Thoracic aorta (tissue), 2 donors: Measurements from ENCODE around the gene RAB3D. TPM values are rescaled to one million over a fixed set of nuclear protein-coding genes. Genes with fewer than 3 reads are reported as not detected.
A peak's percentile ranks its signal among the peaks of the same experiment; 100 is the strongest.
"Not testable (repeated sequence)": the region's sequence is repeated elsewhere in the genome, so short reads cannot be mapped to it uniquely, and the experiment has no call there.

Experiments used
- ATAC-seq: fragments of 150-250 bp; one replicate; pipeline ENCODE4 v1.8.0; 2017; ENCODE audit warnings: low read depth; ENCODE audit not compliant: insufficient number of reproducible peaks, low FRiP score
- DNase-seq: peaks from one replicate; pipeline ENCODE4 v3.0.0-alpha.2; 2020; ENCODE audit warnings: low spot score
- H3K27ac ChIP-seq, 2 donors: fragments of 200-600 bp; sonication (generic); 1 replicate in 1 of 2; 2 replicates in 1 of 2; pipeline ENCODE4 v1.5.1; 2016; ENCODE audit warnings: mild to moderate bottlenecking in 2 of 2, moderate library complexity in 2 of 2
- H3K27me3 ChIP-seq: fragments of 200-600 bp; sonication (generic); replicated peaks from 2 replicates; pipeline ENCODE4 v1.6.0; 2016; ENCODE audit warnings: mild to moderate bottlenecking; ENCODE audit not compliant: insufficient read depth
- H3K36me3 ChIP-seq: fragments of 200-600 bp; sonication (generic); one replicate; pipeline ENCODE4 v1.5.1; 2016
- H3K4me1 ChIP-seq, 2 donors: fragments of 200-600 bp; sonication (generic); 1 replicate in 1 of 2; 2 replicates in 1 of 2; pipeline versions ENCODE4 v1.5.1 to v1.6.0; 2016; ENCODE audit warnings: low read depth in 2 of 2, mild to moderate bottlenecking in 1 of 2; ENCODE audit not compliant: control insufficient read depth in 1 of 2
- H3K4me3 ChIP-seq: fragments of 200-600 bp; sonication (generic); 2 replicates; pipeline ENCODE4 v1.5.1; 2016; ENCODE audit warnings: mild to moderate bottlenecking
- H3K9me3 ChIP-seq: fragments of 200-600 bp; sonication (generic); 2 replicates; pipeline ENCODE4 v1.5.1; 2016
- total RNA-seq, 2 donors: library from RNA; depleted of rRNA; stranded (reverse); fragments of >200 nt; gene quantifications; one replicate each; pipeline versions ENCODE4 v1.1.0 to v1.2.3, GENCODE V29; 2016
- TF ChIP-seq, protein P1 (sequence below): fragments of 200-600 bp; sonication (generic); IDR thresholded peaks from one replicate; pipeline ENCODE4 v1.5.1; 2019; ENCODE audit warnings: antibody characterized with exemption

RAB3D gene
- total RNA-seq, 2 donors from 2014 or later, result 14.2 to 20.4 TPM

DNA sequence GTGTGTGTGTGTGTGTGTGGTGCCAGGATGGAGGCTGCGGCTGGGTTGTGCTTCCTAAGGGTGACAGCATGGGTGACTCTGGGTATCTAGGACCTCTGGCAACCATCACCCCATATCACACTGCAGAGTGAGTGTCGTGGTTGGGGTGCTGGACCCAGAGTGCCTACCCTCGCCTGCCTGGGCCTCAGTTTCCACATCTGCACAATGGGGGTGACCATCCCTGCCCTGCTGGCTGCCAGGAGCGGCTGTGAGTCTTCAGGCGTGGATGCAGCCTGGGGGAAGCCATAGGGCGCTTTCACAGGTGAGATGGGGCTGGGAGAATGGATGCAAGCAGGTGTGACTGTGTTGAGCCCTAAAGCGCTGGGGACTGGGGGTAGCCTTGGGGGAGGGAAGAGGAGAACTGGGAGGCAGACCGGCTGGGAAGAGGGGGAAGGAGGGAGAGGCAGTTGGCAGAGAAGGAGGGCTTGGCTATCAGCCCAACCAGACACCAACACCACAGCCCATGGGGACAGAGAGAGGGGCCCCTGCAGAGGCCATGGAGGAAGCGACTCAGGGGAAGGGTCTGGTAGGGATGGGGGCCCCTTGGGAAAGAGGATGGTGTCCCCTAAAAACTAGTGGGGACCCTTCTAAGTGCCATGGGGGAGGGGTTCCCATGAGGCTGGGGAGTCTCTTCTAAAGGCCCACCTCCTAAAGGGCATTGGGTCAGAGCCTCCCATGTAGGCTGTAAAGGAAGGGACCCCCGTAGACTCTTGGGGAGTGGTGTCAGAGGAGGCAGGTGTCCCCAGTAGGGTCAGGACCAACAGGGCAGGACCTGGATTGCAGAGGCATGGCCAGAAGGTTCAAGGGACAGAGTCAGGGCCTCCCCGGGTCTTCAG lies 17.5 kb upstream of the RAB3D start:
- Histone ChIP-seq H3K4me1 (peaks cover 0 to 11% of the 10 kb centered on the region in 2 donors), H3K27ac (no peak overlapping the region), H3K36me3 (peaks cover 17% of the 10 kb centered on the region), H3K4me3 (no peak overlapping the region), H3K9me3 (no peaks in the 10 kb centered on the region), H3K27me3 (no peaks in the 10 kb centered on the region)
- TF ChIP-seq, protein P1, sequence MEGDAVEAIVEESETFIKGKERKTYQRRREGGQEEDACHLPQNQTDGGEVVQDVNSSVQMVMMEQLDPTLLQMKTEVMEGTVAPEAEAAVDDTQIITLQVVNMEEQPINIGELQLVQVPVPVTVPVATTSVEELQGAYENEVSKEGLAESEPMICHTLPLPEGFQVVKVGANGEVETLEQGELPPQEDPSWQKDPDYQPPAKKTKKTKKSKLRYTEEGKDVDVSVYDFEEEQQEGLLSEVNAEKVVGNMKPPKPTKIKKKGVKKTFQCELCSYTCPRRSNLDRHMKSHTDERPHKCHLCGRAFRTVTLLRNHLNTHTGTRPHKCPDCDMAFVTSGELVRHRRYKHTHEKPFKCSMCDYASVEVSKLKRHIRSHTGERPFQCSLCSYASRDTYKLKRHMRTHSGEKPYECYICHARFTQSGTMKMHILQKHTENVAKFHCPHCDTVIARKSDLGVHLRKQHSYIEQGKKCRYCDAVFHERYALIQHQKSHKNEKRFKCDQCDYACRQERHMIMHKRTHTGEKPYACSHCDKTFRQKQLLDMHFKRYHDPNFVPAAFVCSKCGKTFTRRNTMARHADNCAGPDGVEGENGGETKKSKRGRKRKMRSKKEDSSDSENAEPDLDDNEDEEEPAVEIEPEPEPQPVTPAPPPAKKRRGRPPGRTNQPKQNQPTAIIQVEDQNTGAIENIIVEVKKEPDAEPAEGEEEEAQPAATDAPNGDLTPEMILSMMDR, result no peak
- DNase-seq (no peak), ATAC-seq (no peak)

DNA sequence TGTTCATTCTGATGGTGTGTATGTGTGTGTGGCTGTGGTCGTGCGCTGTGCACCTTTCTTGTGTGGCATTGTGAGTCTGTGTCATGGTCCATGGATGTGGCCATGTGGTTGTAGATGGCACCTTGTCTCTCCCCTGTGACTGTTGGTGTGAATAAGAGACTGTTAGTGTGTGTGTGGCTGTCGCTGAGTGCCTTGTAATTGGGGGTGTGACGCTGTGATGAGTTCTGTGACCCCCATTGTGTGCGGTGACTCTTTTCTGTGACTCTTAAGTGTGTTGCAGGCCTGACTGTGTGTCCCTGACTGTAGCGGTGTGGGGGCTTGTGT lies 16.6 kb upstream of the RAB3D start:
- Histone ChIP-seq H3K27ac (peak overlapping the region; percentile 54 to 55), H3K4me3 (peak overlapping the region; percentile 86), H3K9me3 (no peaks in the 10 kb centered on the region), H3K27me3 (no peaks in the 10 kb centered on the region), H3K4me1 (peaks cover 0 to 11% of the 10 kb centered on the region in 2 donors), H3K36me3 (peaks cover 9% of the 10 kb centered on the region)
- ATAC-seq, result no peak
- no peak for DNase-seq
- TF ChIP-seq, protein P1, result no peak

DNA sequence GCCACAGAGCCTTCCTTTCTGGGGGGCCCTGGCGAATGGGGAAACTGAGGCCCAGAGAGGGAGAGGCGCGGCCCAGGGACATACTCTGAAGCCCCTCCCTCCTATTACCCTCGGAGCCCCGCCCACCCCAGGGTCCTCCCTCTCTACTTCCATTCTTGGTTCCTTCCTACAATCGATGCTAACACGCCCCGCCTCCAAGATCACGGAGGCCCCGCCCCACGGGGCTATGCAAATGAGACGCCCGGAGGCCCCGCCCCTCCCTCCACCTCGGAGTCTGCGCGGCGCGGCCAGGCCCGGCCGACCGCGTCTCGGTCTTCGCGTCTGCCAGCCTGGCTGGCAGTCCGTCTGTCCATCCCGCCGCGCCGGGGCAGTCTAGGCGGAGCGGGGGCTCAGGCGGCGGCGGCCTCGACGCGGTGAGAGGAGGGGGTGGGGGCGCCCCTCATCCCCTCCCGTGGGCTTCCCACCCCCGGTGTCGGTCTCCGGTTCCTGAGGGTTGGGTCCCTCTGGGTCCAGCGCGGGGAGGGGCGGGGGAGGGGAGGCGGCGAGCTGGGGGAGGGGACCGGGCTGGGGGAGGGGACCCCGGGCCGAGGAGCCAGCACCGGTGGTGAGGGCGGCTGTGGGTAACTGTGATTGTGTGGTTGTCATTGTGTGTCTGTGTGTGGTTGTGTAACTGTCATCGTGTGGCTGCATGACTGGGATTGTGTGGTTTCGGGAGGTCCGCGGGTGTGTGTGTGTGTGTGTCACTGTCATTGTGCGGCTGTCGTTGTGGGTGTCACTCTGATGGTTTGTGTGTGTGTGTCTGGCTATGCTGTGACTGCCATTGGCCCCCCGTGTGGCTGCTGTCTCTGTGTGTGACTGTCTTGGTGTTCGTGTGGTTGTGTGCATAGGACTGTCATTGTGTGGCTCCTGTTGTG lies 16.0 kb upstream of the RAB3D start, which contains the start of gene PLPPR2:
TSS of gene PLPPR2 (plus strand) at position 273 of the 914 bp plus-strand sequence. CDS start 2,242 bp downstream, outside the sequence.
- peak within 1 kb of the TSS; percentile 54 to 55 for H3K27ac ChIP-seq
- peak within 1 kb of the TSS; percentile 86 for H3K4me3 ChIP-seq
- H3K27me3 ChIP-seq, result no peaks in the 10 kb centered on the region
- ATAC-seq, result peak; percentile 83
- H3K9me3 ChIP-seq, result no peaks in the 10 kb centered on the region
- H3K4me1 ChIP-seq, result peaks cover 0 to 11% of the 10 kb centered on the region in 2 donors
- H3K36me3 ChIP-seq, result peaks cover 7% of the 10 kb centered on the region
- DNase-seq, result peak; percentile 90
- TF ChIP-seq, protein P1, result no peak

DNA sequence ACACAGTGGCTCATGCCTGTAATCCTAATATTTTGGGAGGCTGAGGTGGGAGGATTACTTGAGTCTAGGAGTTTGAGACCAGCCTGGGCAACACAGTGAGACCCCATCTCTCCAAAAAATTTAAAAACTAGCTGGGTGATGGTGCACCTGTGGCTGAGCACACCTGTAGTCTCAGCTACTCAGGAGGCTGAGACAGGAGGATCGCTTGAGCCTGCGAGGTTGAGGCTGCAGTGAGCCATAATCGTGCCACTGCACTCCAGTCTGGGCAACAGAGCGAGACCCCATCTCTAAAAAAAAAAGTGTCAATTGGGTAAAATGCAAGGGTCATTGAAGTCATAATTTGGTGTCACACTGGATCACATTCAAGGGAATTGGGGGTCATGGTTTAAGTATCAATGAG lies 14.6 kb upstream of the RAB3D start:
- H3K27ac ChIP-seq, H3K9me3 ChIP-seq, H3K36me3 ChIP-seq, H3K4me3 ChIP-seq, H3K27me3 ChIP-seq, DNase-seq, ATAC-seq: not testable (repeated sequence)
- peaks cover 0 to 11% of the 10 kb centered on the region in 2 donors for H3K4me1 ChIP-seq

DNA sequence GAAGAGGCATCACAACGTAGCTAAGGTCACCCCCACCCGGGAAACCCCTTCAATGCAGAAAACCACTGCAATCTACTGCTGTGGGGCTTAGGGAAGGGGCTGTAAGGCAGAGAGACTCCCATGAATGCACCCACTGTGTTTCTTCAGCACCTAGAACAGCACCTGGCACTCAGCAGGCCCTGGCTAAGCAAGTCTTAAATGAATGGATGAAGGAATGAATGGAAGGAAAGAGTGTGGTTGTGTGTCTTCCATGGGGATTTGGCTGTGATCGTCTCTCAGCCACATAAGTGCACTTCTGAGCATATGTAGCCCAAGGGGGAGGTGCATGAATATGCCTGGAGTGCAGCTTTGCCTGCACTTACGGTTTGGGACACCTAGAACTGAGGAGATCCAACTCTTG lies 9.7 kb upstream of the RAB3D start:
- Histone ChIP-seq H3K36me3 (no peaks in the 10 kb centered on the region), H3K27ac (no peak overlapping the region), H3K4me3 (no peak overlapping the region), H3K4me1 (peaks cover 15 to 24% of the 10 kb centered on the region in 2 donors), H3K9me3 (no peaks in the 10 kb centered on the region), H3K27me3 (no peaks in the 10 kb centered on the region)
- TF ChIP-seq, protein P1, result no peak
- DNase-seq (no peak), ATAC-seq (no peak)
